Measurements from ENCODE around the gene SUCO.

DNA sequence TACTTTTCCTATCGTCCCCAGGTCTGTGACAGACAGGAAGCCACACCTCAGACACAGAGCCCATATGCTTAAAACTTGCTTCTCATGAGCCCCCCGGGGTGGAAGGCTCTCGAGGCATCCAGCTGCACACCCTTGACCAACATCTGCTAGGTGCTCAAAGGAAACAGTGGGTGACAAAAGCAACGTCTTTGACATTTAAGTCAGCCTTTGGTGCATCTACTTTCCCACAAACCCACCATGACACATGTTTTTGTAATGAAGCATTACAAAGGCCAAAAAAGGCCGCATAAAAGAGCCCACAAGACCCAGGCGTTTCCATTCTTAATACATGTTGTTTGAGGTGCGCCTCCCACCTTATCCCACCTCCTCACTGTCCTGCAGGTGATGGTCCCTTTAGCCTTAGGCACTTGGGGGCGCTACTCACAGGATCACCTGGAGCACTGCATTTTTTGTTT is 114.2 kb downstream of the SUCO start:
- TF ChIP-seq, protein P1, sequence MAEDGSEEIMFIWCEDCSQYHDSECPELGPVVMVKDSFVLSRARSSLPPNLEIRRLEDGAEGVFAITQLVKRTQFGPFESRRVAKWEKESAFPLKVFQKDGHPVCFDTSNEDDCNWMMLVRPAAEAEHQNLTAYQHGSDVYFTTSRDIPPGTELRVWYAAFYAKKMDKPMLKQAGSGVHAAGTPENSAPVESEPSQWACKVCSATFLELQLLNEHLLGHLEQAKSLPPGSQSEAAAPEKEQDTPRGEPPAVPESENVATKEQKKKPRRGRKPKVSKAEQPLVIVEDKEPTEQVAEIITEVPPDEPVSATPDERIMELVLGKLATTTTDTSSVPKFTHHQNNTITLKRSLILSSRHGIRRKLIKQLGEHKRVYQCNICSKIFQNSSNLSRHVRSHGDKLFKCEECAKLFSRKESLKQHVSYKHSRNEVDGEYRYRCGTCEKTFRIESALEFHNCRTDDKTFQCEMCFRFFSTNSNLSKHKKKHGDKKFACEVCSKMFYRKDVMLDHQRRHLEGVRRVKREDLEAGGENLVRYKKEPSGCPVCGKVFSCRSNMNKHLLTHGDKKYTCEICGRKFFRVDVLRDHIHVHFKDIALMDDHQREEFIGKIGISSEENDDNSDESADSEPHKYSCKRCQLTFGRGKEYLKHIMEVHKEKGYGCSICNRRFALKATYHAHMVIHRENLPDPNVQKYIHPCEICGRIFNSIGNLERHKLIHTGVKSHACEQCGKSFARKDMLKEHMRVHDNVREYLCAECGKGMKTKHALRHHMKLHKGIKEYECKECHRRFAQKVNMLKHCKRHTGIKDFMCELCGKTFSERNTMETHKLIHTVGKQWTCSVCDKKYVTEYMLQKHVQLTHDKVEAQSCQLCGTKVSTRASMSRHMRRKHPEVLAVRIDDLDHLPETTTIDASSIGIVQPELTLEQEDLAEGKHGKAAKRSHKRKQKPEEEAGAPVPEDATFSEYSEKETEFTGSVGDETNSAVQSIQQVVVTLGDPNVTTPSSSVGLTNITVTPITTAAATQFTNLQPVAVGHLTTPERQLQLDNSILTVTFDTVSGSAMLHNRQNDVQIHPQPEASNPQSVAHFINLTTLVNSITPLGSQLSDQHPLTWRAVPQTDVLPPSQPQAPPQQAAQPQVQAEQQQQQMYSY (CRISPR knock-in tag; IDR thresholded peaks at IDR 0.05): no peak
- TF ChIP-seq EZH2 (conservative IDR thresholded peaks at IDR 0.05; ENCODE audit: low read depth, low read length): no peak
- TF ChIP-seq CC2D1A (CRISPR knock-in tag; IDR thresholded peaks at IDR 0.05): no peak
- TF ChIP-seq ZNF124 (CRISPR knock-in tag; IDR thresholded peaks at IDR 0.05): no peak
- TF ChIP-seq, protein P2, sequence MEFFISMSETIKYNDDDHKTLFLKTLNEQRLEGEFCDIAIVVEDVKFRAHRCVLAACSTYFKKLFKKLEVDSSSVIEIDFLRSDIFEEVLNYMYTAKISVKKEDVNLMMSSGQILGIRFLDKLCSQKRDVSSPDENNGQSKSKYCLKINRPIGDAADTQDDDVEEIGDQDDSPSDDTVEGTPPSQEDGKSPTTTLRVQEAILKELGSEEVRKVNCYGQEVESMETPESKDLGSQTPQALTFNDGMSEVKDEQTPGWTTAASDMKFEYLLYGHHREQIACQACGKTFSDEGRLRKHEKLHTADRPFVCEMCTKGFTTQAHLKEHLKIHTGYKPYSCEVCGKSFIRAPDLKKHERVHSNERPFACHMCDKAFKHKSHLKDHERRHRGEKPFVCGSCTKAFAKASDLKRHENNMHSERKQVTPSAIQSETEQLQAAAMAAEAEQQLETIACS (CRISPR knock-in tag; IDR thresholded peaks at IDR 0.05): no peak
- no peak for TF ChIP-seq POLR2AphosphoS5 (IDR thresholded peaks at IDR 0.05; ENCODE audit: low read depth, low read length)

All from HepG2 (cell line).